WTC11 (cell line): ENCODE data around the gene HBG1.

ENCODE experiments used
- ETV6 ChIP-seq: sonication (generic); formaldehyde crosslinking; IDR thresholded peaks from 2 replicates; pipeline ENCODE4 v1.8.1; 2022; ENCODE audit warnings: mild to moderate bottlenecking, missing genetic modification reagents
- SP1 ChIP-seq: sonication (generic); formaldehyde crosslinking; conservative IDR thresholded peaks from 2 replicates; pipeline ENCODE4 v1.8.1; 2022; ENCODE audit warnings: missing genetic modification reagents
- TEAD4 ChIP-seq: sonication (generic); formaldehyde crosslinking; IDR thresholded peaks from 2 replicates; pipeline ENCODE4 v1.8.0; 2022; ENCODE audit warnings: mild to moderate bottlenecking, missing genetic modification reagents
- ZBTB21 ChIP-seq: sonication (generic); formaldehyde crosslinking; IDR thresholded peaks from 2 replicates; pipeline ENCODE4 v1.8.1; 2023; ENCODE audit warnings: mild to moderate bottlenecking, missing genetic modification reagents, borderline replicate concordance
- ZNF232 ChIP-seq: sonication (generic); formaldehyde crosslinking; IDR thresholded peaks from 2 replicates; pipeline ENCODE4 v1.8.0; 2022; ENCODE audit warnings: mild to moderate bottlenecking, missing genetic modification reagents
- TF ChIP-seq, protein P1 (sequence below): sonication (generic); formaldehyde crosslinking; IDR thresholded peaks from 2 replicates; pipeline ENCODE4 v1.8.0; 2022; ENCODE audit warnings: mild to moderate bottlenecking, missing genetic modification reagents
- TF ChIP-seq, protein P2 (sequence below): sonication (generic); formaldehyde crosslinking; IDR thresholded peaks from 2 replicates; pipeline ENCODE4 v1.8.0; 2023; ENCODE audit warnings: missing genetic modification reagents
- TF ChIP-seq, protein P3 (sequence below): sonication (generic); formaldehyde crosslinking; IDR thresholded peaks from 2 replicates; pipeline ENCODE4 v1.8.1; 2023; ENCODE audit warnings: mild to moderate bottlenecking, moderate library complexity, missing genetic modification reagents
- TF ChIP-seq, protein P4 (sequence below): sonication (generic); formaldehyde crosslinking; conservative IDR thresholded peaks from 2 replicates; pipeline ENCODE4 v1.8.1; 2022; ENCODE audit warnings: mild to moderate bottlenecking, missing genetic modification reagents
- TF ChIP-seq, protein P5 (sequence below): fragments of 200-600 bp; IDR thresholded peaks from 2 replicates; pipeline ENCODE4 v1.8.0; 2022; ENCODE audit warnings: antibody characterized with exemption
- TF ChIP-seq, protein P6 (sequence below): sonication (generic); formaldehyde crosslinking; IDR thresholded peaks from 2 replicates; pipeline ENCODE4 v1.8.1; 2023; ENCODE audit warnings: mild to moderate bottlenecking, missing genetic modification reagents, borderline replicate concordance
- TF ChIP-seq, protein P7 (sequence below): sonication (generic); formaldehyde crosslinking; IDR thresholded peaks from 2 replicates; pipeline ENCODE4 v1.8.0; 2022; ENCODE audit warnings: mild to moderate bottlenecking, missing genetic modification reagents

DNA sequence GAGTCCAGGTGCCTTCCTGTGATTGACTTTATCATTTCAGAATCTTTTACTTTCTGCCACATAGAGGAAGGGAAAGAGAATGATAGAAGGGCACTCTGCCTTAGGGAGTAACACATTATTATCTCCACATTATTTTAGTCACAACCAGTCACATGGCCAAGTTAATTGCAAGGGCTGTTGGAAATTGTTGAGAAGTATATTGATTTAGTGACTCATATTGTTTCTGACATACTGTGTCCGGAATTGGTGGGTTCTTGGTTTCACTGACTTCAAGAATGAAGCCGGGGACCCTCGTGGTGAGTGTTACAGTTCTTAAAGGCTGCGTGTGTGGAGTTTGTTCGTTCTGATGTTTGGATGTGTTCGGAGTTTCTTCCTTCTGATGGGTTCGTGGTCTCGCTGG is 43.4 kb upstream of the HBG1 start:
- TF ChIP-seq, protein P1, sequence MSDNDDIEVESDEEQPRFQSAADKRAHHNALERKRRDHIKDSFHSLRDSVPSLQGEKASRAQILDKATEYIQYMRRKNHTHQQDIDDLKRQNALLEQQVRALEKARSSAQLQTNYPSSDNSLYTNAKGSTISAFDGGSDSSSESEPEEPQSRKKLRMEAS (CRISPR knock-in tag): no peak
- TF ChIP-seq, protein P2, sequence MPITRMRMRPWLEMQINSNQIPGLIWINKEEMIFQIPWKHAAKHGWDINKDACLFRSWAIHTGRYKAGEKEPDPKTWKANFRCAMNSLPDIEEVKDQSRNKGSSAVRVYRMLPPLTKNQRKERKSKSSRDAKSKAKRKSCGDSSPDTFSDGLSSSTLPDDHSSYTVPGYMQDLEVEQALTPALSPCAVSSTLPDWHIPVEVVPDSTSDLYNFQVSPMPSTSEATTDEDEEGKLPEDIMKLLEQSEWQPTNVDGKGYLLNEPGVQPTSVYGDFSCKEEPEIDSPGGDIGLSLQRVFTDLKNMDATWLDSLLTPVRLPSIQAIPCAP (CRISPR knock-in tag): no peak
- TF ChIP-seq SP1 (CRISPR knock-in tag) (no peak), ZBTB21 (CRISPR knock-in tag) (no peak), ETV6 (CRISPR knock-in tag) (no peak), TEAD4 (CRISPR knock-in tag) (no peak), ZNF232 (CRISPR knock-in tag) (no peak)
- TF ChIP-seq, protein P3, sequence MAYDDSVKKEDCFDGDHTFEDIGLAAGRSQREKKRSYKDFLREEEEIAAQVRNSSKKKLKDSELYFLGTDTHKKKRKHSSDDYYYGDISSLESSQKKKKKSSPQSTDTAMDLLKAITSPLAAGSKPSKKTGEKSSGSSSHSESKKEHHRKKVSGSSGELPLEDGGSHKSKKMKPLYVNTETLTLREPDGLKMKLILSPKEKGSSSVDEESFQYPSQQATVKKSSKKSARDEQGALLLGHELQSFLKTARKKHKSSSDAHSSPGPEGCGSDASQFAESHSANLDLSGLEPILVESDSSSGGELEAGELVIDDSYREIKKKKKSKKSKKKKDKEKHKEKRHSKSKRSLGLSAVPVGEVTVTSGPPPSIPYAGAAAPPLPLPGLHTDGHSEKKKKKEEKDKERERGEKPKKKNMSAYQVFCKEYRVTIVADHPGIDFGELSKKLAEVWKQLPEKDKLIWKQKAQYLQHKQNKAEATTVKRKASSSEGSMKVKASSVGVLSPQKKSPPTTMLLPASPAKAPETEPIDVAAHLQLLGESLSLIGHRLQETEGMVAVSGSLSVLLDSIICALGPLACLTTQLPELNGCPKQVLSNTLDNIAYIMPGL: no peak
- TF ChIP-seq, protein P4, sequence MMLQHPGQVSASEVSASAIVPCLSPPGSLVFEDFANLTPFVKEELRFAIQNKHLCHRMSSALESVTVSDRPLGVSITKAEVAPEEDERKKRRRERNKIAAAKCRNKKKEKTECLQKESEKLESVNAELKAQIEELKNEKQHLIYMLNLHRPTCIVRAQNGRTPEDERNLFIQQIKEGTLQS (CRISPR knock-in tag): no peak
- TF ChIP-seq, protein P5, sequence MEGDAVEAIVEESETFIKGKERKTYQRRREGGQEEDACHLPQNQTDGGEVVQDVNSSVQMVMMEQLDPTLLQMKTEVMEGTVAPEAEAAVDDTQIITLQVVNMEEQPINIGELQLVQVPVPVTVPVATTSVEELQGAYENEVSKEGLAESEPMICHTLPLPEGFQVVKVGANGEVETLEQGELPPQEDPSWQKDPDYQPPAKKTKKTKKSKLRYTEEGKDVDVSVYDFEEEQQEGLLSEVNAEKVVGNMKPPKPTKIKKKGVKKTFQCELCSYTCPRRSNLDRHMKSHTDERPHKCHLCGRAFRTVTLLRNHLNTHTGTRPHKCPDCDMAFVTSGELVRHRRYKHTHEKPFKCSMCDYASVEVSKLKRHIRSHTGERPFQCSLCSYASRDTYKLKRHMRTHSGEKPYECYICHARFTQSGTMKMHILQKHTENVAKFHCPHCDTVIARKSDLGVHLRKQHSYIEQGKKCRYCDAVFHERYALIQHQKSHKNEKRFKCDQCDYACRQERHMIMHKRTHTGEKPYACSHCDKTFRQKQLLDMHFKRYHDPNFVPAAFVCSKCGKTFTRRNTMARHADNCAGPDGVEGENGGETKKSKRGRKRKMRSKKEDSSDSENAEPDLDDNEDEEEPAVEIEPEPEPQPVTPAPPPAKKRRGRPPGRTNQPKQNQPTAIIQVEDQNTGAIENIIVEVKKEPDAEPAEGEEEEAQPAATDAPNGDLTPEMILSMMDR: no peak
- TF ChIP-seq, protein P6, sequence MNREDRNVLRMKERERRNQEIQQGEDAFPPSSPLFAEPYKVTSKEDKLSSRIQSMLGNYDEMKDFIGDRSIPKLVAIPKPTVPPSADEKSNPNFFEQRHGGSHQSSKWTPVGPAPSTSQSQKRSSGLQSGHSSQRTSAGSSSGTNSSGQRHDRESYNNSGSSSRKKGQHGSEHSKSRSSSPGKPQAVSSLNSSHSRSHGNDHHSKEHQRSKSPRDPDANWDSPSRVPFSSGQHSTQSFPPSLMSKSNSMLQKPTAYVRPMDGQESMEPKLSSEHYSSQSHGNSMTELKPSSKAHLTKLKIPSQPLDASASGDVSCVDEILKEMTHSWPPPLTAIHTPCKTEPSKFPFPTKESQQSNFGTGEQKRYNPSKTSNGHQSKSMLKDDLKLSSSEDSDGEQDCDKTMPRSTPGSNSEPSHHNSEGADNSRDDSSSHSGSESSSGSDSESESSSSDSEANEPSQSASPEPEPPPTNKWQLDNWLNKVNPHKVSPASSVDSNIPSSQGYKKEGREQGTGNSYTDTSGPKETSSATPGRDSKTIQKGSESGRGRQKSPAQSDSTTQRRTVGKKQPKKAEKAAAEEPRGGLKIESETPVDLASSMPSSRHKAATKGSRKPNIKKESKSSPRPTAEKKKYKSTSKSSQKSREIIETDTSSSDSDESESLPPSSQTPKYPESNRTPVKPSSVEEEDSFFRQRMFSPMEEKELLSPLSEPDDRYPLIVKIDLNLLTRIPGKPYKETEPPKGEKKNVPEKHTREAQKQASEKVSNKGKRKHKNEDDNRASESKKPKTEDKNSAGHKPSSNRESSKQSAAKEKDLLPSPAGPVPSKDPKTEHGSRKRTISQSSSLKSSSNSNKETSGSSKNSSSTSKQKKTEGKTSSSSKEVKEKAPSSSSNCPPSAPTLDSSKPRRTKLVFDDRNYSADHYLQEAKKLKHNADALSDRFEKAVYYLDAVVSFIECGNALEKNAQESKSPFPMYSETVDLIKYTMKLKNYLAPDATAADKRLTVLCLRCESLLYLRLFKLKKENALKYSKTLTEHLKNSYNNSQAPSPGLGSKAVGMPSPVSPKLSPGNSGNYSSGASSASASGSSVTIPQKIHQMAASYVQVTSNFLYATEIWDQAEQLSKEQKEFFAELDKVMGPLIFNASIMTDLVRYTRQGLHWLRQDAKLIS (CRISPR knock-in tag): no peak
- TF ChIP-seq, protein P7, sequence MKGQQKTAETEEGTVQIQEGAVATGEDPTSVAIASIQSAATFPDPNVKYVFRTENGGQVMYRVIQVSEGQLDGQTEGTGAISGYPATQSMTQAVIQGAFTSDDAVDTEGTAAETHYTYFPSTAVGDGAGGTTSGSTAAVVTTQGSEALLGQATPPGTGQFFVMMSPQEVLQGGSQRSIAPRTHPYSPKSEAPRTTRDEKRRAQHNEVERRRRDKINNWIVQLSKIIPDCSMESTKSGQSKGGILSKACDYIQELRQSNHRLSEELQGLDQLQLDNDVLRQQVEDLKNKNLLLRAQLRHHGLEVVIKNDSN (CRISPR knock-in tag): no peak
